Embryonic facial prominence (tissue), 1 donor: ENCODE data around the gene KIAA0040.

Experiments
- DNase-seq: peaks from one replicate; pipeline ENCODE4 v3.0.0-alpha.2; 2016; ENCODE audit errors: extremely low spot score

Gene KIAA0040

DNA sequence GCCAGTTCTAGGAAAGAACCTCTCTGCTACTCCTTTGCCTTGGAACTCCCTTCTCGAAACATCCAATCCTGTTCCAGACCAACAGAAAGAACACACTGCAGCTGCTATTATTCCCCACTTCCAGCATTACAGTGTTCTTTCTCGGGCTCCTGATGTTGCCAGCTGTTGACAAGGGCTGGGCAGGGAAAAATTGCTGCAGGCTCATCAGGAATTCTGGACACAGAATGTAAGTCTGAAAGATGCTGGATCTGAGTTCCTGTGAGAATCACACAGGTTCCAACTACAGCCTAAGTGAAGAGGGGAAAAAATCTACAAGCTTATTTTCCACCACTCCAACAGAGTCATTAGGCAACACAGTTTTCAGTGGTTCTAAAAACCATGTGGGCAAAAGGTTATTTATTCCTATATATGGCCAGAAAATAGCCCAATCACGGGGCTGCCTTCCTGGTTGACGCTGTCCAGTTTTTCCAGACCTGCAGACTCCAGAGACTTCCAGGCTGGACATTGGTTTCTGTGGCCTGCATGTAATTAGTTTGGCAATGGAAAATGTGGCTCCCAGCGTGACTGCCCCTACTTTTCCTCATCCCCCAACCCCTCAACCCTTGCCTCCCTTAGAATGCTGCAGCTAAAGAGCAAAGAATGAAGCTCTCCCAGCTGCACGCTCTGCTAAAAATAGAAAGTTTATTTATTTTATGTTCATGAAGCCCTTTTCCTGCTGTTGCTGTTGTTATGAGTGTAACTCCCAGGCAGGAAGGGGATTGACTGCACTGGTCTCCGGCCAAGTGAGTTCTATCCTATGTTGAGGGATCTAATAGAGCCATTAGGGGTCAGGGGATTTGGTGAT is 8.3 kb upstream of the KIAA0040 start:
- DNase-seq: no peak

DNA sequence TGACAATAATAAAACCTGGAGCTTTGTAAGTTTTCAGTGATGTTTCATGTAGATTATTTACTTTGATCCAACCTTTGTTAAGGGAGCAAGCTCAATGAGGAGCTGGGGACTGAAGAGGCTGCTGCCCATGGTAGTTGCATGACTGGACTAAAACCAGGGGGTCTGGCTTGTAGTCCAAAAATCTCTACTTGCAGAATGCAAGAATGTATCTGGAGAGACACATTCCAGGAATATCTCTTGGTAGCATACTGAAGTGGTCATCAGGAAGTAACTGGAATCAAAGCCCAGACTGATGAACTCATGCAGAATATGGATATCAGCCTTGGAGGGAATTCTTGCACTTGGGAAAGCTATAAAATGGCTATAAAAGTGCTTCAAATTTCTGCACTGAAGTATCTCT is 5.8 kb upstream of the KIAA0040 start:
- no peak for DNase-seq

GRCh38 chr1:175197531-175197930 is 5.0 kb upstream of the KIAA0040 start:
- DNase-seq: no peak

GRCh38 chr1:175195798-175196197 is 3.2 kb upstream of the KIAA0040 start:
- DNase-seq: no peak

- DNase-seq: no peak
Measured at GRCh38 chr1:175195281-175195680, 2.7 kb upstream of the KIAA0040 start.

GRCh38 chr1:175193527-175193910 is 943 bp upstream of the KIAA0040 start:
- no peak for DNase-seq

DNA sequence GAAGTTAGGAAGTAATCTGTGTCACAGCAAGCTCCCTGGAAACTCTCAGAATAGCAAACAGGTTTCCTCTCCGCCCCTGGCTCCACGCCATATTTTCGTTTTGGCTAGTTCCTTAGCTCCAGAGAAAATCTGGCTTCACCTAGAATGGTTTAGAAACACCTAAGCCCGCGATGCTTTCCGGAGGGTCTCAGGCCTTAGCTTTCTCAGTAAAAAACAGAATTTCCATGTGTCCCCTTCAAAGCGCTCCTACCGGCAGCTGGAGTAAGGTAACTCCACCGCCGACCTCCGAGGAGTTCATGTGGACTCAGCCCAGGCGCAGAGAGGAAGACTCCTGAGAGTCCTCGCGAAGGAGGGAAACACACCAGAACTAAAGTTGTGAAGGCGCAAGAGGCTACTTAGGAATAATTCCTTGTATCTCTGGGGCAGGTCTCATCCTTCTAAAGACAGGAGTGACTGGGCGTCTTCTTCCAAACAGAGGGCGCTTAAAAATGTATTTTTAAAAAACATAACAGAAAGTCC is 406 bp downstream of the KIAA0040 start:
- no peak for DNase-seq

- no peak for DNase-seq
Measured at GRCh38 chr1:175191659-175192058, 917 bp downstream of the KIAA0040 start.

GRCh38 chr1:175188936-175189335 is 3.6 kb downstream of the KIAA0040 start:
- no peak for DNase-seq

DNA sequence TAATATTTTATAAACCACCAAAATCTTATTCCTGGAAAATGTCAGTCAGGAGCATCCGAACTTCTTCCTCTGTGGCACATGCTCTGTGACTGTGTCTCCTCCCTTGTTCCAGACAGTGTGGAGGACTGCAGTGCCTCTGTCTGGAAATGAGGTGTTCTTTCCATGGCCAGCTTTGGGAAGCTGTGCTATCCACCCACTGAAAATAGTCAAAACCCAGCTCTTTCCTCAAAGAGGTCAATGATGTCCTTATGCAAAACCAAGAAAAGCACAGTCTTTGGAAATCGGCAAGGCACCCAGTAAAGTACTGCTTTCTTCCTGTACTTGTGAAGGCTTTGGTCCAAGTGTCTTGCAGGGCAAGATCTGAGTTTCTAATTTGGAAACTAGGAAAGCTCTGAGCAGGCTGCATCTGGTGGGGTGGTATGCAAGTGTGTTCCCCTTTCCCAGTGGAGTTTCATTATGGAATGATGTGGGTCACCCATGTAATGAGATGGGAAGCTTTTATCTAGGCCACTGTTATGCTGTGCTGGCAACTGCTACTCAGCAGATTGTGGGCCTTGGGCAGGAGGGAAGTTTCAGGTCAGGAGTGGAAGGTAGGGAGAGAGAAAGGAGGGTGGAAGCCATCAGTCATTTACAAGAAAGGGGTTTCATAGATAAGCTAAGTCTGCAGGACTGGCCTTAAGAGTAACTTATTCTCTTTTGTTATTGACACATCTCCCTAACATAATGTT is 6.0 kb downstream of the KIAA0040 start:
- DNase-seq: no peak

DNA sequence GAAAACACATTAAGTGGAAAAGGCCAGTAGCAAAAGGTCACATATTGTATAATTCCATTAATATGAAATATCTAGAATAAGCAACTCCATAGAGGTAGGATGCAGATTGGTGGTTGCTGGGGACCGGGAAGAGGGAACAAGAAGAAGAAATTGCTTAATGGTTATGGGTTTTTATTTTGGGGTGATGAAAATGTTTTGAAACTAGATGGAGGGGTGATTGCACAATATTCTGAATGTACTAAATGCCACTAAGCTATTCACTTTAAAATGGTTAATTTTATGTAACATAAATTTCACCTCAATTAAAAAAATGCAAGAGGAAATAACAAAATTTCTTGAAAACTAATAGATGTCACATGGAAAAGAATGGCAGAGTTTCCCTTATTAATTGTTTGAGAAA is 6.7 kb downstream of the KIAA0040 start:
- no peak for DNase-seq

DNA sequence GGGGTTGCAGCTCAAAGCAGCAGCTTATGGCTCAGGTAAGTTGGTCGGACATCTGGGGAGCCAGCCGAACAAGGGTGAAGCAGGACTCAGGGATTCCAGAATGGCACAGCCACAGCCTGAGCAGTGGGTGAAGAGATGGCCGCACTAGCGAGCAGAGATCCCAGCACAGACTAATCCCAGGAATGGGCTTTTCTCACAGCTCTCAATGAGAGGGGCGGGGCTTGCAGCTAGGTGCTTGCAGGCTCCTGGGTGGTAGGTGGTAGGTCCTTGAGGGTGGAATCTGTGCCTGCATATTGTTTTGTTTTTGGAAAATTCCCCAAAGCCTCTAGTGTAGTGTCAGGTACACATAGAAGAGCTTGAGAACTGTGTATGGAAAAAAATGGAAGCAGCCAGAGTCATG is 9.0 kb downstream of the KIAA0040 start:
- no peak for DNase-seq

DNA sequence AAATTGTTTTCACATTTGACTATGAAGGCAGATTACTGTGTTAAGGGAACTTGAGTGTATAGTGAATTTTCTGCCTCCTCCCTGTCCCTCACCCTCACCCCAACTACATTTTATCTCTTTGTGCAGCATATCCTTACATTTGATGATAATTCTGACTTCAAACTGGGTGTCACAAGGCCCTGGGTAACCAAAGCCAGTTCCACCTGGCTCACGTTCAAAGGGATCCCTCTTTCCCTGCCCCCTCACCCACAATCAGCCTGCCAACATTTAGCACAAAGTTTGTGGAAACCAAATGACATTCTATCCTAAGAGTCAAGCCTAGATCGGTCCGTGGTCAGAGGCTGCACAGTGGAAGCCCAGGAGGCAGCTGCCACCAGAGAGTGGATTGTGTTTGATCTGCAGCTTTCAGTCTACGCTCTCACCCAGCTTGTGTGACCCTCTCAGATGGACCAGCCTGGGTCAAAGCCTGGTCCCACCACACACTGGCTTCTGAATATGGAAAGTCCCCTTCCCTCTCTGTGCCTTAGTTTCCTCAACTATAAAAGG is 10.3 kb downstream of the KIAA0040 start:
- no peak for DNase-seq

DNA sequence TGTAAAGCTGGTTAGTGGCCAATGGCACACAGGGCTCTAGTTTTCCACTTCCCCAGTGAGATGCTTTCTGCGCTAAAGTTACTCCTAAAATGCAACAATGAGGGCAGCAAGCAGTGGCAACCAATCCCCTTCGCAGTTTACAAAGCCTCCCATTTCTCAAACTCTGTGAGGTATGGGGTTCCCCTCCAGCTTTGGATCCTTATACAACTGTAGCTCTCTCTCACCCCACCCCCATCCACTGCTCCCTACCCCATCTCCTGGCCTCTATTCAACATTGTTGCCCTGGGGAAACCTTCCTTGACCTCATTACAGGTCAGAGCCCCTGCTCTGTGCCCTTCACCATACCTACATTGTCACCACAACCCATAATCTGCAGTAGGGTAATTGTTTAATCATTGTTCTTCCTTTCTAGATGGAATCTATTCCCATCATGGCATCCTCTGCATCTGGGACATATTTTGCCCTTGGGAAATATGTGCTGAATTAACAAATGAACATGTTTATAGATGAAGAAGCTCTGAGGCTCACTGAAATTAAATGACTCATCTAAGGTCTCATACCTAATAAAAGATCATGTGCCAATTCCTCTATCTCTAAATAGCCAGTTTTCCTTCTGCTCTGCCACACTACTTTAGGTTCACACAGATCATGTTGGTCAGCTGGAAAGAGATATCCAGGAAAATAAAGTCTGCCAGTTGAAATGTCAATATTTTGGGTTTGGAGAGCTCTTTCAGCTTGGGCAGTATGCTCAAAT is 12.6 kb downstream of the KIAA0040 start:
- no peak for DNase-seq

DNA sequence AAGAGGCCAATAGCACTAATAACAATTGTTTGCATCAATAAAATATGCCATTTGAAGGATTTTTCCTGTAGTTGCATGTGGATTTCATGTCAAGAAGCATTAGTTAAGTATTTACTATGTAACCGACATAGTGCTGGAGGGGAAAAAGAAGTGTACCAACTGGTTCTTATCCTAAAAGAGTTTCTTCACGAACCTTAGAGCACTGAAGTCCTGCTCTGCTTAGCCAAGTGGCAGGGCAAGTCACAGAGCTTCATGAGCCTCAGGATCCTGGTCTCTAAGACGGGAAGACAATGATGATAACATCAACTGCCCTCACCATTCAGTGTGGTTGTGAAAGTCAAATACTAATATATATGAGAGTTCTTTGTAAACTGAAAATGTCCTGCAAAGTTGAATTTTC is 14.1 kb downstream of the KIAA0040 start:
- DNase-seq: no peak

DNA sequence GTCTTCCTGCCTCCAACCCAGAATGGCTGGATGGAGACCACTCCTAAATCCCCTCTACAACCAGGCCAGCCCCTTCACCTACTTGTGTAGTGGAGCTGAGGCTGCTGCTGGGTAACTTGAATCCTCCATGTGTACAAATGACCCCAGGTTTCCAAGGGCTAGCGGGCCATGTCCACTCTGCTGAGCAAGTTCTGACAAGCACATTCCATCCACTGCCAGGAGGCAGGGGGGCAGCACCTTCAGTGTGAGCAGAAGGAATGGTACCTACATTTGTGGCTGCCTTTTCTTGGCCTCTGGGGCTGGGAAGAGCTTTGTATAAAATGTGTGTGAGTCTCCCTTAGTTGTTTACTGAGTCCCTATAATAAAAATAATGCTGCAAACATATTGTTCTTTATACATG is 14.5 kb downstream of the KIAA0040 start:
- DNase-seq: no peak

GRCh38 chr1:175176246-175176645 is 16.3 kb downstream of the KIAA0040 start:
- DNase-seq: no peak

DNA sequence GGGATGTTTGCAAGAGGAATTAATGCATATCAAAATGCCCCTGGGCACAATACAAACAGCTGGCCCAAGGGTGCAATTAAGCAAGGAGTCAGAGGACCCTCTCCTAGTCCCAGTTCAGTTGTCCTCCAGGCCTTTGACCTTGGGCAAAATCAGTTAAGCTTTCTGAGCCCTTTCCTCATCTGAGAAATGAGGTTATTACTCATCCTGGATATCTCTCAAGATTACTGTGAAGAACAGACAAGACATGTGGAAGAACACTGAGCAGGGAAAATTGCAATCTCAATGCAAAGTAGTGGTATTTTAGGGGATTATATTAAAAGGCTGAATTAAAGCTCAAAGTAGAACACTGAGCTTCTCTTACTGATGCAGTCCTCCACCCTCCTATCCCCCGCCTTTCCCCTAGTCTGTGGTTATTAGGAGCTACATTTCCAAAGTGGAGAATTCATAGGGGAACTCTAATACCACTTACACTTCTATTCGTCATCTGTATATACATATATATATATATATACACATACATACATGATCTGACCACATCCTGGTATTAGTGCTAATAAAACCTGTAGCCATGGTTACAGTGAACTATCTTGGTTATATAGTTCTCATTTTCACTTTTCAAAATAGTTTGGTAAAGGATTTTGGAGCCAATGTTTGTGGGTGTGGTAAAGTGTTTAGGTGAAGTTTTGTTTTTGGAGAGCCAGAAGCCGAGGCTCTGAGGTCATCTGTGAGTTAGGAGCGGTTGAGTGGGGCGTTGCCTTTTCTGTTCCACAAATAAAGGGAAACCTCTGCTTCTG is 18.1 kb downstream of the KIAA0040 start:
- no peak for DNase-seq

GRCh38 chr1:175173531-175173930 is 19.0 kb downstream of the KIAA0040 start:
- DNase-seq: no peak

DNA sequence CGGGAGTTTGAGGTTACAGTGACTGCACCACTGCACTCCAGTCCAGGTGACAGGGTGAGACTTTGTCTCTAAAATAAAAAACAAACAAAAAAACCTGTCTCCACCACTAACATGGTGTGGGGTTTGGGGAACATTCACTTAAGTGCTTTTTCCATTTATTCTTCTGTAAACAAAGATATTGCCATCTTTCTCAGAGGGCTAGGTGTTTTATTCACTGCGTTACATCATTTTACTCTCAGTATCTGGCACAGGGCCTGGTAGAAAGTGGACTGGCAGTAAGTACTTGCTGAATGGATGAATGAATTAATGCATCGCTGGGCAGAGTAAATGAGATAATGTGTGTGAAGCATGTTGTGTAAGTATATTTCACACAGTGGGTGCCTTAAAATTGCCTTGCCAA is 20.1 kb downstream of the KIAA0040 start:
- no peak for DNase-seq
